HS-27A (cell line): ENCODE measurements around the gene PTGFRN.

ENCODE experiments used
- DNase-seq: peaks from one replicate; pipeline ENCODE4 v3.0.0-alpha.2; 2012; ENCODE audit warnings: low read depth, missing footprints

Gene PTGFRN

DNA sequence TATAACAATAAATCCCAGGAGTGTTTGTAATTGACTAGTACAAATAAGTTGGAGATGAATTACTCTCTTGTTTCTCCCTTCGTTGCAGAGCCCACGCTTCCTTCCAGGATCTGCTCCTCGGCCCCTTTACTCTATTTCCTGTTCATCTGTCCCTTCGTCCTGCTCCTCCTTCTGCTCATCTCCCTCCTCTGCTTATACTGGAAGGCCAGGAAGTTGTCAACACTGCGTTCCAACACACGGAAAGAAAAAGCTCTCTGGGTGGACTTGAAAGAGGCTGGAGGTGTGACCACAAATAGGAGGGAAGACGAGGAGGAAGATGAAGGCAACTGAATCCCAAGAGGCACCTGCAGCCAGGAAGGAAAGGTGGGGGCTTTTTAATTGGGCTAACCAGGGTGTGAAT, 124.1 kb downstream of the PTGFRN start:
- no peak for DNase-seq

DNA sequence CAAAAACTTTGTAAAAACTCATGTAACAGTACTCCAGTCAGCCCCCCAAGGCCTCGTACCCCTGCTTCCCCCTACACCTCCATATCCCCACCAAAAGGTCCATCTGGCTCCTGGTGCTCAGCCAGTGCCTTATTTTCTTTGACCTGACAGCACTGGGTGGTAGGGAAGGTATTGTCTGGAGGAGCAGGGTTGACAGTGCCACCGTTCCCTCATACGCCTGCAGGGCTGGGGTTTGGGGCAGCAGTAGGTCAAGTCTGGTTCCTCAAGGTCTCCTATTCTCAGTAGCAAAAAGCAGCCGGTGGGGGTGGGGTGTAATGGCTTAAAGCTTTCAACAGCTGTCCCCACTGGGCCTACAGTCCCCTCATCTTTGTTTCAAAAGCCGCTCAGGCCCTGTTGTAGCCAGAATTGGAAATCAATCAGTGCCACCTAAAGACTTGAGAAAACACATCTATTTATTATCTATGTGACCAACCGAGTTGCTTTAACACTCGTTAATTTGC, 125.1 kb downstream of the PTGFRN start:
- DNase-seq: no peak

DNA sequence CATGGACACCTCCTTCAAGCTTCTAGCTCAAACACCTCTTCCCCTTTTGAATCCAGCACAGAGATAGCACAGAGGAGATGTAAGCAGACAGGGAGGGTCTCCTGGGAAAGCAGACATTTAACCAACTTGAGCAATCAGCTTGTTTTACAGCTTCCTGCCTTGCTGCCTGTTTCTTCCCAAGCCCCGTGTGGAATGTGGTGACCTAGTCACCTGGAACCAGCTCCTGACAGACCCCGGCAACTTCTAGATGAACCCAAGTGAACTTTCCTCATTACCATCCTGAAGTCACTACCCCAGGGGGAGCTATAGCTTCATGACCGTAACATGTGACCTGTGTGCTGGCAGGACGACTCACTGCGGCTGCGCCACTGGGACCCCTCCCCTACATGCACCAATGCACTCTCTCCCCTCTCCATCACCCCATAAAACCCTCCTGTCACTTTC, 126.3 kb downstream of the PTGFRN start:
- no peak for DNase-seq

DNA sequence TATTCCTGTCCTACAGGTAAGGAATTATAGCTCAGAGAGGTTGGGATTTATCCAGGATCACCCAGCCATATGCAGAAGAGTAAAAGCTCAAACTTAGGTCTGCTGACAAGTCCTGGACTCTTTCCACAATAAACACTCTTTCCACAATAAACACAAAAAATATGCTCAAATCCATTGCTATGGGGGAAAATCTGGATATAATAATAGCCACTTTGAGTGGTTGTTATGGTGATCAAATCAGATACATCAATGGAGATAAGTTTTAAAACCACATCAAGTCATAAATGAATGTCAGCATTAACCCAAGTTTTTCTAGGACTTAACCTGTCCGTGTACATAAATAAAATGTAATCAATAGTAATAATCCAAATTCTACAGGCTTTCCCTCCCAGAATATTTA, 128.1 kb downstream of the PTGFRN start:
- no peak for DNase-seq

DNA sequence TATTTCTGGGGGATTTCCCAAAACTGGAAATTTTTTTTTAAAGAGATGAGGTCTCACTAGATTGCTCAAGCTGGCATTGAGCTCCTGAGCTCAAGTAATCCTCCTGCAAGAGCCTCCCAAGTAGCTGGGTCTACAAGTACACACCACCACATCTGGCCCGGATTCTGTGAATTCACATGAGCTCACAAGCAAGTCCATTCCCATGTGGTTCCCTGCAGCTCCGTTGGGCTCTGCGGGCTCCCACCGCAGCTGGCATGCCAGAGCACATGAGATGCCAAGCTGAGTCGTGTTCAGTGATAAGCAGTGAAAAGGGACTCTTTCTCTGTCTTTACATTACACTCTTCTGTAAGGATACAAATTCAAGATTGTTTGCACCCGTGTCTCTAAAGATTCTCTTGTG, 128.5 kb downstream of the PTGFRN start:
- DNase-seq: no peak
